SH-SY5Y (cell line): Measurements from ENCODE around the gene CRKL.

Source experiments
- GATA2 ChIP-seq: IDR thresholded peaks from 2 replicates; pipeline ENCODE4 v1.6.1; 2011; ENCODE audit warnings: mild to moderate bottlenecking, low read depth, low read length
- GATA3 ChIP-seq: IDR thresholded peaks from 2 replicates; pipeline ENCODE4 v1.6.1; 2011; ENCODE audit warnings: low read depth, mild to moderate bottlenecking, low read length, moderate library complexity

Gene CRKL

DNA sequence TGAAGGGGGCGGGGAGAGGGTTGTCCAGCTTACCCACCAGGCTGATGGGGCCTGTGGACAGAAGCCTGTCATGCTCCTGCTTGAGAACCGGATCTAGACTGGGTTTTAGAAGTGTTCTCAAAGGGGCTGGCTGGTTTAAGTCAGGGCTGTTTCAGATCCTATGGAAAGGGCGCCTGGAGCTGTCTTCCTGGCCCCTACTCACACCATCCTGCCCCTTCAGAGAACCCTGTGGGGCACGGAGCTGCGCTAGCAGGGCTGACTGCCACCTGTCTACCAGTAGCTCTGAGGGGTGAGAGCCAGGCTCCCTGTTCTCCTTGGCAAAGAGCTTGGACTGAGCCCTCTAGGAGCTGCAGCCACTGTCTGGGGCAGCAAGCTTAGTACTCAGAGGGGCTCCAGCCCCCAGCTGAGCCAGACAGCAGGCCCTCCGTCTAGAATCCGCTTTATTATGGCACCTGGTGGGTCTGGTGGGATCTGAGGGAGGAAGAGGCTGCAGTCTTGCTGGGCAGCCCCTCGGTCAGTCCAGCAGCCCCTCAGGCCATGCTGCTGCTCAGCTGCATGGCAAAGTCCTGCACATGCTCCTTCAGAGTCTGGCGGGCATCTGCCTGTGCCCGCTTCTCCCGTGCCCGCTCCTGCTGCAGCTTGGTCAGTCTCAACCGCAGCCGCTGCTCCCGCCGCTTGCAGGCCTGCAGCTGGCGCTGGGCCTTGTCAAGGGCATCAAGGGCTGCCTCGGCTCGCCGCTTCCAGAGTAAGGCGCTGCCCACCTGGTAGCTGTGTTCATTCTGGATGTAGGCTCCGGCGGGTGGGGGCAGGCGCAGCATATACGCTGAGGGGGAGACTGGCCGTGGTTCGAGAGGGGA lies 82.4 kb downstream of the CRKL start:
- TF ChIP-seq GATA3, result no peak
- no peak for TF ChIP-seq GATA2

DNA sequence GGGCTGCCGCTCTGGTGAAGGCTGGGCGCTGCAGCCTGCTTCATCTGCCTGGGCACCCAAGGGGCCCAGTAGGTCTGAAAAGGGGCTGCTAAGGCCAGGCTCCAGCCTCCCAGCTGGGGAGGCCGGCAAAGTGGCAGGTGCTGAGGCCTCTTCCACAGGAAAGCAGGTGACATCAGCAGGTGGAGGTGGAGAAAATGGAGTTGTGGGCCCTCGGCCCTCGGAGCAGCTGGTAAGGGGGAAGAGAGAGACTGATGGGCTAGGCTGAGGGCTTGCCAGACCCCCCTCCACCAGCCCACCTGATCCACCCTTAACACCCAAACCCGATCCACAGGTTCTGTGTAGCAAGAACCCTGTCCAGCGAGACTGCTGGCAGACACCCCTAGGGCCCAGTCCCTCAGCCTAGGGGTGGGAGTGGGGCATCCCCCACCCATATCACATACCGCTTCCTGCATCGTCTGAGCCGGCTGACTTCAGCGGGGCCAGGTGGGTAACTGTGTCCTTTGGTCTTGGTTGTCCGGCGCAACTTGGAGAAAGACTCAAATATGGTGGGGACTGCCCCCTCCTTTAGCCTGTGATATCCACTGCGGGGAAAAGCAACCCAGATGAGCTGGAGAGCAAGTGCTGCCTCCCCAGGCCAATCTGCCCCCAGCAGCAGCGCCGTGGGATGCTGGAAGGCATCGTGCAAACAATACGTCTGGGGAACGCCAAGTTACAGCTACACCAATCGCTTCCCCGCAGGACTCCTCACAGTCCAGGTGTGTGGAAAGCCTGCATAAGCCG lies 83.2 kb downstream of the CRKL start:
- TF ChIP-seq GATA2 (no peak), GATA3 (no peak)

- no peak for TF ChIP-seq GATA3
- TF ChIP-seq GATA2, result no peak
These were observed 83.9 kb downstream of the CRKL start for GRCh38 chr22:21000987-21001600.

DNA sequence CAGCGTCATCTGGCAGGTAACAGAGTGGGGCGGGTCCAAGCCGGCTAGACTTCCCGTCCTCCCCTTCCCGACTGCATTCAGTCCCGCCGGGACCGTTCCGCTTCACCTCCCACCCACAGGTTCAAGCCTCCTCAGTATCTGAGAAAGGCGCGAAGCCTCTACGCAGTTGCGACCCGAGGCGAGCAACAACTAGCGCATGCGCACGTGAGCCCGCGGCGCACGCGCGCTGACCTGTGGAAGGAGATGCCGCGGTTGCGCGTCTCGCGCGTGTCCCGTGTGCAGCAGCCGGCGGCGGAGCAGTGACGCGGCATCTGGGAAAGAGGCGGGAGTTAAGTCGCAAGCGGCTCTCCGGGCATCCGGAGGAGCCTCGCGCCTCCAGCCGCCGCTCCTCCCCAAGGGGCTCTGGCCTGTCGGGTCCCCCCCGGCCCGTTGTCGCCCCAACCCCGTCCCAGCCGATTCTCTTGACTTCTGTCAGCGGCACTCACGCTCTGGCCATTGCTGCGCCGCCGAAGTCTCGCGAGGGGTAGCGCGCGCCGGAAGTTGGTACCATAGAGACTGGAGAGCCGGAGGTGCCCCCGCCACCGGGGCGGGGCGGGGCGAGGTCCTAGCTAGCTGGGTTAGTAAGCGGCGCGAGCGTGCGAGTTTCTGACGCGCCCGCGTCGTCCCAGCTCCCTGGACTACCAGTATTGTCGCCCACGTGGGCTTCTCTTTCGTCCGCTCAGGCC lies 84.6 kb downstream of the CRKL start, which contains the start of gene THAP7:
Gene THAP7 (minus strand): TSS at position 518 of the 725 bp plus-strand sequence. CDS start 207 bp downstream, at position 311.
- TF ChIP-seq GATA2 (no peak), GATA3 (no peak)
